Measurements from ENCODE around the gene HSPA4. TPM values are rescaled to one million over a fixed set of nuclear protein-coding genes. Genes with fewer than 3 reads are reported as not detected.

The HSPA4 gene
- total and polyA plus RNA-seq, 2 donors (not counting 3 experiments of a cell fraction or from before 2014, with no cell fraction given) = 11.2 to 161 TPM

- ChIA-PET CTCF (interaction anchor here (1.6 to 1.8 kb wide), 2 partner anchors 141 to 180 kb away, joined by 5 to 7 read pairs; no protein-coding TSS in a partner anchor), POLR2A (no interaction called here)
- H4K20me1 ChIP-seq (replicated peaks; ENCODE audit: control insufficient read depth, extremely low read depth, insufficient read depth, low read length) = no peaks in the 10 kb centered on the region
- no peak overlapping the region for H3K4me3 ChIP-seq (replicated peaks in 1 of 3; ENCODE audit: insufficient read depth in 1 of 3, low read depth in 1 of 3, low read length in 3 of 3)
- BruUV-seq (replicated peaks) = no TSS peak
- no peak overlapping the region for H2AFZ ChIP-seq (ENCODE audit: low read depth, low read length)
- no peaks in the 10 kb centered on the region for H3K79me2 ChIP-seq (ENCODE audit: control insufficient read depth, insufficient read depth, low read length)
- TF ChIP-seq MAX (IDR thresholded peaks at IDR 0.05; ENCODE audit: insufficient read depth, insufficient read length) = no peak
- TF ChIP-seq FOS (IDR thresholded peaks at IDR 0.05; ENCODE audit: borderline replicate concordance, insufficient read depth, low read length) = no peak
- no peak for TF ChIP-seq POLR2AphosphoS5 (IDR thresholded peaks at IDR 0.05; ENCODE audit: insufficient read depth, low read depth, low read length)
- TF ChIP-seq GATA2 (IDR thresholded peaks at IDR 0.05; ENCODE audit: insufficient read depth, insufficient read length, low read depth, low read length) = no peak
- no peak for TF ChIP-seq MYC (IDR thresholded peaks at IDR 0.05; ENCODE audit: low read depth, low read length)
- no peak for TF ChIP-seq CTCF (IDR thresholded peaks at IDR 0.05; ENCODE audit: extremely low read depth in 1 of 2, insufficient read depth in 1 of 2, low read depth in 1 of 2, low read length in 2 of 2)
- no peak for TF ChIP-seq POLR2A (IDR thresholded peaks at IDR 0.05; ENCODE audit: low read depth, low read length)
- TF ChIP-seq JUN (IDR thresholded peaks at IDR 0.05; ENCODE audit: borderline replicate concordance, insufficient read depth, insufficient read length, low read depth) = no peak
- no peak for TF ChIP-seq EZH2 (IDR thresholded peaks at IDR 0.05; ENCODE audit: borderline replicate concordance, low read depth, low read length, severe bottlenecking)
- H3K9me3 ChIP-seq (replicated peaks; ENCODE audit: control insufficient read depth, insufficient read depth, low read length) = no peaks in the 10 kb centered on the region
- no peak overlapping the region for H3K4me2 ChIP-seq (ENCODE audit: insufficient read depth, low read length)
- no peak overlapping the region for H3K9ac ChIP-seq (replicated peaks; ENCODE audit: extremely low read depth, insufficient read depth, low read length)
- no peak overlapping the region for H3K27ac ChIP-seq (ENCODE audit: insufficient read depth, low read depth, low read length)
- FAIRE-seq (no peak), DNase-seq (ENCODE audit: low read depth, low spot score) (no peak)
- H3K27me3 ChIP-seq (ENCODE audit: control insufficient read depth in 2 of 2, insufficient read depth in 2 of 2, low read length in 2 of 2) = no peaks in the 10 kb centered on the region
- H3K4me1 ChIP-seq (ENCODE audit: control insufficient read depth, extremely low read depth, insufficient read depth, low read length) = no peaks in the 10 kb centered on the region
- intact Hi-C loops (cut with micrococcal nuclease) = no loop called here
- no peaks in the 10 kb centered on the region for H3K9me1 ChIP-seq (replicated peaks; ENCODE audit: control insufficient read depth, extremely low read depth, insufficient read depth, low read length)
- peaks cover 3 to 4% of the 10 kb centered on the region in 2 experiments for H3K36me3 ChIP-seq (ENCODE audit: control insufficient read depth in 2 of 2, extremely low read depth in 1 of 2, insufficient read depth in 2 of 2, low read length in 2 of 2)
- dilution Hi-C loops (cut with MboI; ENCODE audit: extremely low pct_ligation_motif_present, low sequenced_read_pairs) = no loop called here
These were observed 55.2 kb downstream of the HSPA4 start for GRCh38 chr5:133106761-133107572.
